Liver (tissue), 9 donors: ENCODE results near the gene HPN. TPM values are rescaled to one million over a fixed set of nuclear protein-coding genes. Genes with fewer than 3 reads are reported as not detected.

Experiments
- DNase-seq: peaks from one replicate; pipeline ENCODE4 v3.0.0-alpha.2; 2017; ENCODE audit warnings: low spot score
- H3K27ac ChIP-seq, 2 donors: one replicate each; pipeline ENCODE4 v1.7.0; 2013; ENCODE audit warnings: inconsistent platforms in 2 of 2, low read length in 2 of 2, control low read depth in 1 of 2, low read depth in 1 of 2, mild to moderate bottlenecking in 1 of 2
- H3K27me3 ChIP-seq, 4 donors: one replicate each; pipeline versions ENCODE4 v1.6.1 to v1.7.0; 2013; ENCODE audit warnings: low read length in 3 of 4, inconsistent platforms in 1 of 4, mild to moderate bottlenecking in 1 of 4, moderate library complexity in 1 of 4; ENCODE audit not compliant: control insufficient read depth in 4 of 4, insufficient read depth in 4 of 4
- H3K36me3 ChIP-seq, 4 donors: one replicate each; pipeline versions ENCODE4 v1.6.1 to v1.7.0; 2013; ENCODE audit warnings: low read length in 3 of 4, mild to moderate bottlenecking in 3 of 4, low read depth in 1 of 4, moderate library complexity in 1 of 4; ENCODE audit not compliant: control insufficient read depth in 4 of 4, insufficient read depth in 3 of 4
- H3K4me1 ChIP-seq, 4 donors: one replicate each; pipeline versions ENCODE4 v1.6.1 to v1.7.0; 2013; ENCODE audit warnings: low read length in 3 of 4, mild to moderate bottlenecking in 3 of 4, moderate library complexity in 1 of 4; ENCODE audit not compliant: control insufficient read depth in 4 of 4, insufficient read depth in 4 of 4
- H3K4me3 ChIP-seq, 3 donors: one replicate each; pipeline versions ENCODE4 v1.6.1 to v1.7.0; 2013; ENCODE audit warnings: low read length in 3 of 3, control low read depth in 1 of 3, low read depth in 1 of 3, mild to moderate bottlenecking in 1 of 3
- H3K9ac ChIP-seq, 2 donors: one replicate each; pipeline ENCODE4 v1.7.0; 2013; ENCODE audit warnings: low read length in 2 of 2, mild to moderate bottlenecking in 2 of 2, moderate library complexity in 2 of 2, control low read depth in 1 of 2, low read depth in 1 of 2
- H3K9me3 ChIP-seq, 4 donors: one replicate each; pipeline versions ENCODE4 v1.6.1 to v1.7.0; 2013; ENCODE audit warnings: low read length in 3 of 4; ENCODE audit not compliant: control insufficient read depth in 4 of 4
- ATF3 ChIP-seq: IDR thresholded peaks from 2 replicates; pipeline ENCODE4 v1.6.1; 2016; ENCODE audit warnings: antibody characterized with exemption
- CTCF ChIP-seq: fragments of 150-350 bp; IDR thresholded peaks from 2 replicates; pipeline ENCODE4 v1.5.1; 2017; ENCODE audit warnings: improper control_type of control experiment, low read depth, low read length; ENCODE audit not compliant: missing input control
- EGR1 ChIP-seq, 2 donors: IDR thresholded peaks; 2 replicates each; pipeline ENCODE4 v1.6.1; 2016 to 2018; ENCODE audit warnings: antibody characterized with exemption in 2 of 2, low read depth in 2 of 2
- FOXA1 ChIP-seq: IDR thresholded peaks from 2 replicates; pipeline ENCODE4 v1.6.1; 2016; ENCODE audit warnings: antibody characterized with exemption
- GABPA ChIP-seq, 2 donors: IDR thresholded peaks in 1 of 2; conservative IDR thresholded peaks in 1 of 2; 2 replicates each; pipeline ENCODE4 v1.6.1; 2016; ENCODE audit warnings: antibody characterized with exemption in 2 of 2, mild to moderate bottlenecking in 1 of 2, moderate library complexity in 1 of 2
- HNF4A ChIP-seq, 2 donors: conservative IDR thresholded peaks; 2 replicates each; pipeline ENCODE4 v1.6.1; 2016; ENCODE audit warnings: antibody characterized with exemption in 2 of 2, mild to moderate bottlenecking in 2 of 2
- HNF4G ChIP-seq: IDR thresholded peaks from 2 replicates; pipeline ENCODE4 v1.6.1; 2016; ENCODE audit warnings: antibody characterized with exemption
- JUND ChIP-seq, 2 donors: IDR thresholded peaks; 2 replicates each; pipeline ENCODE4 v1.6.1; 2016; ENCODE audit warnings: antibody characterized with exemption in 2 of 2
- MAX ChIP-seq: IDR thresholded peaks from 2 replicates; pipeline ENCODE4 v1.6.1; 2016; ENCODE audit warnings: antibody characterized with exemption
- NR2F2 ChIP-seq: IDR thresholded peaks from 2 replicates; pipeline ENCODE4 v1.6.1; 2016; ENCODE audit warnings: antibody characterized with exemption
- RAD21 ChIP-seq, 2 donors: IDR thresholded peaks; 2 replicates each; pipeline ENCODE4 v1.6.1; 2016; ENCODE audit warnings: antibody characterized with exemption in 2 of 2, mild to moderate bottlenecking in 2 of 2
- RXRA ChIP-seq, 2 donors: IDR thresholded peaks; 2 replicates each; pipeline ENCODE4 v1.6.1; 2017 to 2018; ENCODE audit warnings: antibody characterized with exemption in 2 of 2, mild to moderate bottlenecking in 1 of 2
- SP1 ChIP-seq: IDR thresholded peaks from 2 replicates; pipeline ENCODE4 v1.6.1; 2018; ENCODE audit warnings: antibody characterized with exemption, mild to moderate bottlenecking
- TAF1 ChIP-seq: conservative IDR thresholded peaks from 2 replicates; pipeline ENCODE4 v1.6.1; 2016; ENCODE audit warnings: antibody characterized with exemption, mild to moderate bottlenecking
- YY1 ChIP-seq: IDR thresholded peaks from 2 replicates; pipeline ENCODE4 v1.6.1; 2016; ENCODE audit warnings: antibody characterized with exemption, mild to moderate bottlenecking
- ZBTB33 ChIP-seq: IDR thresholded peaks from 2 replicates; pipeline ENCODE4 v1.6.1; 2016; ENCODE audit warnings: antibody characterized with exemption
- WGBS: extraction: QIAGEN DNeasy Blood & Tissue Kit; methylation state at CpG from one replicate; pipeline ENCODE4 v1.1.7; 2013; 5-methylcytosine and 5-hydroxymethylcytosine counted together
- polyA plus RNA-seq, 2 donors: library from polyadenylated mRNA; stranded (reverse) in 1 of 2; unstranded in 1 of 2; fragments of 200-250 nt in 1 of 2; fragments of >200 nt in 1 of 2; fragmentation: Nextera tagmentation in 1 of 2; extraction: Ambion mirVana in 1 of 2; gene quantifications; one replicate each; pipeline versions ENCODE4 v1.2.1 to v1.2.3, GENCODE V29; 2013 to 2015
- total RNA-seq, 2 donors: library from RNA; depleted of rRNA; stranded (reverse); fragments of >200 nt; gene quantifications; one replicate each; pipeline ENCODE4 v1.2.3, GENCODE V29; 2014
- donor health status: healthy.
- donor health status: healthy.
- donor health status: healthy.
- donor health status: healthy.
- donor health status: healthy.

Gene HPN
- total and polyA plus RNA-seq, 4 donors, result 130 to 535 (median 335) TPM

- no peak overlapping the region for H3K27ac ChIP-seq
- H3K9me3 ChIP-seq, result no peaks in the 10 kb centered on the region
- H3K4me3 ChIP-seq, result no peak overlapping the region
- peaks cover 18 to 77% (median 50%) of the 10 kb centered on the region in 4 donors for H3K4me1 ChIP-seq
- H3K27me3 ChIP-seq, result no peaks in the 10 kb centered on the region
- no peak overlapping the region for H3K9ac ChIP-seq
- peaks cover 5 to 10% (median 7%) of the 10 kb centered on the region in 4 donors for H3K36me3 ChIP-seq
- TF ChIP-seq EGR1 (IDR thresholded peaks at IDR 0.05; ENCODE audit: low read depth in 2 of 2), result no peak
- TF ChIP-seq RAD21 (IDR thresholded peaks at IDR 0.05), result no peak
- no peak for TF ChIP-seq YY1
- TF ChIP-seq NR2F2, result peak; percentile 67
- TF ChIP-seq GABPA (IDR thresholded peaks at IDR 0.05 in 1 of 2, conservative IDR thresholded peaks at IDR 0.05 in 1 of 2), result no peak
- no peak for TF ChIP-seq SP1
- peak; percentile 10 for TF ChIP-seq CTCF
- WGBS, result 59% methylated on average over 10 of the region's 10 CpGs
- no peak for DNase-seq
Observed at GRCh38 chr19:35045667-35046300, 4.3 kb downstream of the HPN start.

- DNase-seq, result no peak
- no peak overlapping the region for H3K4me3 ChIP-seq
- H3K27ac ChIP-seq, result no peak overlapping the region
- TF ChIP-seq JUND (IDR thresholded peaks at IDR 0.05) (no peak), ZBTB33 (no peak), EGR1 (IDR thresholded peaks at IDR 0.05; ENCODE audit: low read depth in 2 of 2) (no peak), HNF4G (no peak), TAF1 (no peak), SP1 (no peak), RAD21 (IDR thresholded peaks at IDR 0.05) (no peak), NR2F2 (no peak), GABPA (IDR thresholded peaks at IDR 0.05 in 1 of 2, conservative IDR thresholded peaks at IDR 0.05 in 1 of 2) (no peak), ATF3 (no peak), RXRA (IDR thresholded peaks at IDR 0.05) (no peak)
- H3K27me3 ChIP-seq, result no peaks in the 10 kb centered on the region
- peaks cover 5 to 12% (median 8%) of the 10 kb centered on the region in 4 donors for H3K36me3 ChIP-seq
- H3K4me1 ChIP-seq, result peaks cover 16 to 76% (median 51%) of the 10 kb centered on the region in 4 donors
- 51% methylated on average over 5 of the region's 5 CpGs for WGBS
- no peaks in the 10 kb centered on the region for H3K9me3 ChIP-seq
- no peak overlapping the region for H3K9ac ChIP-seq
Observed at GRCh38 chr19:35046461-35046860, 4.9 kb downstream of the HPN start.

GRCh38 chr19:35048911-35049411 lies 7.4 kb downstream of the HPN start:
- no peak overlapping the region for H3K9ac ChIP-seq
- no peaks in the 10 kb centered on the region for H3K27me3 ChIP-seq
- peaks cover 5 to 20% (median 13%) of the 10 kb centered on the region in 4 donors for H3K36me3 ChIP-seq
- WGBS, result 26% methylated on average over 12 of the region's 12 CpGs
- peaks cover 18 to 63% (median 51%) of the 10 kb centered on the region in 4 donors for H3K4me1 ChIP-seq
- DNase-seq, result no peak
- H3K27ac ChIP-seq, result peak overlapping the region; percentile 24 to 65
- no peaks in the 10 kb centered on the region for H3K9me3 ChIP-seq
- H3K4me3 ChIP-seq, result no peak overlapping the region
- TF ChIP-seq HNF4A (conservative IDR thresholded peaks at IDR 0.05), result peak; percentile 42 to 73
- no peak for TF ChIP-seq ZBTB33
- peak; percentile 65 to 87 for TF ChIP-seq RXRA (IDR thresholded peaks at IDR 0.05)
- peak in 1 of 2 donors; percentile 10 for TF ChIP-seq JUND (IDR thresholded peaks at IDR 0.05)
- TF ChIP-seq FOXA1, result no peak
- peak; percentile 76 for TF ChIP-seq MAX
- TF ChIP-seq RAD21 (IDR thresholded peaks at IDR 0.05), result peak; percentile 9 to 32
- no peak for TF ChIP-seq TAF1
- TF ChIP-seq GABPA (IDR thresholded peaks at IDR 0.05 in 1 of 2, conservative IDR thresholded peaks at IDR 0.05 in 1 of 2), result no peak
- no peak for TF ChIP-seq EGR1 (IDR thresholded peaks at IDR 0.05; ENCODE audit: low read depth in 2 of 2)
